MCF 10A (cell line): Measurements from ENCODE around the gene TEX52. TPM values are rescaled to one million over a fixed set of nuclear protein-coding genes. Genes with fewer than 3 reads are reported as not detected.

Experiments
- BruUV-seq: library from RNA; stranded (reverse); fragments of 400-500 nt; replicated peaks from 2 replicates; lab custom pipeline; 2021; lab: Mats Ljungman, UMichigan
- CTCF ChIA-PET: fragments of 300-600 bp; sonication (Branson Sonifier 250); formaldehyde crosslinking; extraction: SDS; loops from one replicate; lab custom pipeline; 2021; ENCODE audit warnings: antibody characterized with exemption, inconsistent platforms; lab: Yijun Ruan, JAX
- POLR2A ChIA-PET: fragments of 300-600, 350-650 bp; sonication (Branson Sonifier 250); formaldehyde crosslinking; extraction: SDS; loops from one replicate; lab custom pipeline; 2020; ENCODE audit warnings: antibody characterized with exemption, inconsistent platforms; lab: Yijun Ruan, JAX
- DNase-seq: peaks from one replicate; pipeline ENCODE4 v3.0.0-alpha.2; 2018; ENCODE audit not compliant: unreplicated experiment
- H3K27ac Mint-ChIP-seq: one replicate; pipeline ENCODE4 v1.8.0; 2022; ENCODE audit warnings: mild to moderate bottlenecking, low read depth, mixed read lengths; ENCODE audit not compliant: unreplicated experiment
- H3K27me3 Mint-ChIP-seq: one replicate; pipeline ENCODE4 v1.8.0; 2022; ENCODE audit warnings: mixed read lengths; ENCODE audit not compliant: insufficient read depth, unreplicated experiment
- H3K36me3 Mint-ChIP-seq: one replicate; pipeline ENCODE4 v1.8.0; 2022; ENCODE audit warnings: mild to moderate bottlenecking, moderate library complexity, mixed read lengths; ENCODE audit not compliant: insufficient read depth, unreplicated experiment
- H3K4me1 Mint-ChIP-seq: one replicate; pipeline ENCODE4 v1.8.0; 2022; ENCODE audit warnings: mixed read lengths; ENCODE audit not compliant: insufficient read depth, unreplicated experiment
- H3K4me3 Mint-ChIP-seq: one replicate; pipeline ENCODE4 v1.8.0; 2022; ENCODE audit warnings: mild to moderate bottlenecking, moderate library complexity, mixed read lengths; ENCODE audit not compliant: unreplicated experiment
- H3K9me3 Mint-ChIP-seq: one replicate; pipeline ENCODE4 v1.8.0; 2022; ENCODE audit warnings: mixed read lengths; ENCODE audit not compliant: unreplicated experiment
- intact Hi-C: fragments of 100-400 bp; cut with micrococcal nuclease; formaldehyde crosslinking; loops from 2 replicates; pipeline ENCODE4 v1.14.1; 2022
- total RNA-seq: library from RNA; stranded (reverse); gene quantifications from 2 replicates; pipeline ENCODE4 v1.2.3, GENCODE V29; 2022
- TF ChIP-seq, protein P1 (sequence below): fragments of 200-600 bp; IDR thresholded peaks from one replicate; pipeline ENCODE4 v1.8.0; 2022; ENCODE audit warnings: antibody characterized with exemption, mild to moderate bottlenecking; ENCODE audit not compliant: unreplicated experiment

Gene TEX52
- total RNA-seq, 1 experiment from 2014 or later = not detected

DNA sequence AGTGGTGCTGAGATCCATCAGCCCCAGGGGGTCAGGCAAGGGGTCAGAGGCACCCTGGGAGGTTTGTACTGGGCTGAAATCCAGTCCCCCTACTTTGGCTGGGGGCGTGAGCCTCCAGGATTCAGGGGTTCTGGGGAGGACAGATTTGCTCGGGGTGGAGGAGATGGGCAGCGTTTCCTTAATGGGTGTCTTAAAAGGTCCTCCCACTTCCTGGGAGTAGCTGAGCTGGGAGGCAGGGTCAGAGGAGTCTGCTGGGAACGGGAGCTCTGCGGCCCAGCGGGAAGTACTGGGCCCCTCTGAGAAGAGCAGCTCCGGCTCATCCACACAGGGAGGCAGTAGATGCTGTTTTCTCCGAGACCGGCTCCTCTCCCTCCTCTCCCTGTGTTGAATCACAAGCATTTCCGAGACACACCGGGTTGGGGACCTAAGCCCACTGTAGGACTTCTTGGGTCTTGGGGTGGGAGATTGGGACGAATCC is 2.1 kb upstream of the TEX52 start:
- ChIA-PET CTCF (interaction anchor here (0.8 kb wide), 1 partner anchor 74 kb away, joined by 3 read pairs; no protein-coding TSS in a partner anchor), POLR2A (no interaction called here)
- Mint-ChIP-seq H3K4me3 (no peak overlapping the region), H3K27me3 (no peaks in the 10 kb centered on the region), H3K27ac (no peak overlapping the region), H3K4me1 (no peaks in the 10 kb centered on the region), H3K36me3 (peaks cover 31% of the 10 kb centered on the region), H3K9me3 (no peaks in the 10 kb centered on the region)
- no TSS peak for BruUV-seq
- TF ChIP-seq, protein P1, sequence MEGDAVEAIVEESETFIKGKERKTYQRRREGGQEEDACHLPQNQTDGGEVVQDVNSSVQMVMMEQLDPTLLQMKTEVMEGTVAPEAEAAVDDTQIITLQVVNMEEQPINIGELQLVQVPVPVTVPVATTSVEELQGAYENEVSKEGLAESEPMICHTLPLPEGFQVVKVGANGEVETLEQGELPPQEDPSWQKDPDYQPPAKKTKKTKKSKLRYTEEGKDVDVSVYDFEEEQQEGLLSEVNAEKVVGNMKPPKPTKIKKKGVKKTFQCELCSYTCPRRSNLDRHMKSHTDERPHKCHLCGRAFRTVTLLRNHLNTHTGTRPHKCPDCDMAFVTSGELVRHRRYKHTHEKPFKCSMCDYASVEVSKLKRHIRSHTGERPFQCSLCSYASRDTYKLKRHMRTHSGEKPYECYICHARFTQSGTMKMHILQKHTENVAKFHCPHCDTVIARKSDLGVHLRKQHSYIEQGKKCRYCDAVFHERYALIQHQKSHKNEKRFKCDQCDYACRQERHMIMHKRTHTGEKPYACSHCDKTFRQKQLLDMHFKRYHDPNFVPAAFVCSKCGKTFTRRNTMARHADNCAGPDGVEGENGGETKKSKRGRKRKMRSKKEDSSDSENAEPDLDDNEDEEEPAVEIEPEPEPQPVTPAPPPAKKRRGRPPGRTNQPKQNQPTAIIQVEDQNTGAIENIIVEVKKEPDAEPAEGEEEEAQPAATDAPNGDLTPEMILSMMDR = no peak
- intact Hi-C loops = loop anchor here (10.0 kb wide), 1 partner anchor 176 kb away; no protein-coding TSS in a partner anchor
- DNase-seq = no peak

DNA sequence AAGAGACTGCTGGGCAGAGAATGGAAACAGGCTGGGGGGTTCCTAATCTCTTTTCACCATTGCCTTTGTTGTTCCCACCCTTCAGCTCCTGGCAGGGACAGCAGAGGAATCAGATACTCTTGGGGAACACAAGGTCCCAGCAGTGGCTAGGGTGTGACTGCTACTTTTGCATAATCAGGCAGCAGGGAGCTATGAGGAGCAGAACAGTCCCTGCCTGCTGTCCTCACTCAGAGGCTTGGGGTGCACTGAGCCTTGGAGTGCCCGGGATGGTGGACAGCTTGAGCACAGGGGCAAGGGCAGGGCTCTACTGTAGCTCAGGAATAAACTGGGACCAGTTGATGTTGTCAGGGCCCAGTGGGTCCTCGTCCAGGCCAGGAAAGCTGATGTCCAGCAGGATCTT is 1.5 kb upstream of the TEX52 start:
- ChIA-PET POLR2A (interaction anchor here (1.0 to 1.1 kb wide), 2 partner anchors 9 to 44 kb away, joined by 3 read pairs; no protein-coding TSS in a partner anchor), CTCF (interaction anchor here (0.8 kb wide), 1 partner anchor 75 kb away, joined by 3 read pairs; no protein-coding TSS in a partner anchor)
- Mint-ChIP-seq H3K4me3 (no peak overlapping the region), H3K27ac (no peak overlapping the region), H3K4me1 (no peaks in the 10 kb centered on the region), H3K9me3 (no peaks in the 10 kb centered on the region), H3K27me3 (no peaks in the 10 kb centered on the region), H3K36me3 (peaks cover 24% of the 10 kb centered on the region)
- DNase-seq = no peak
- TF ChIP-seq, protein P1 = no peak
- intact Hi-C loops = loop anchor here (10.0 kb wide), 1 partner anchor 176 kb away; no protein-coding TSS in a partner anchor
- no TSS peak for BruUV-seq

DNA sequence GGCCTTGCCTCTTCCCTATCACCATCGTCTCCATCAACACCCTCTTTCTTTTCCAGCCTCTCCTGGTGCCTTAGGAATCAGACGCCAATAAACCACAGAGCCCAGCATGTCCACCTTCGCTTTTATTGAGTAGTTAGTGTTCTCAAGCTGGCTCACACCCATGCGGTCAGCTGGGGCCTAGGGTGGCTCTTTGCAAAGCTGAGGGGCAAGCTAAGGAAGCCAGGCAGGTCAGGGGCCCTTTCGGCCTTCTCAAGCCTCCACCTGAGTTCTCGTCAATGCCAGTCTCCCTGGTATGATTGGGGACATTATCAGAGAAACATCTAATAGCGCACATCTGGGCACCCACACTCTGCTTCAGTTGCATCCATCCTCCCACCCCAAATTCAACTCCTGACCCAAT is 737 bp upstream of the TEX52 start:
- DNase-seq = no peak
- H3K4me3 Mint-ChIP-seq = no peak overlapping the region
- intact Hi-C loops = loop anchor here (10.0 kb wide), 1 partner anchor 177 kb away; no protein-coding TSS in a partner anchor
- POLR2A ChIA-PET = interaction anchor here (0.7 to 1.1 kb wide), 3 partner anchors 10 to 44 kb away, joined by 3 read pairs; no protein-coding TSS in a partner anchor
- no peaks in the 10 kb centered on the region for H3K27me3 Mint-ChIP-seq
- TF ChIP-seq, protein P1 = no peak
- BruUV-seq = no TSS peak
- no peaks in the 10 kb centered on the region for H3K9me3 Mint-ChIP-seq
- peaks cover 21% of the 10 kb centered on the region for H3K36me3 Mint-ChIP-seq
- H3K4me1 Mint-ChIP-seq = no peaks in the 10 kb centered on the region
- CTCF ChIA-PET = no interaction called here
- no peak overlapping the region for H3K27ac Mint-ChIP-seq

DNA sequence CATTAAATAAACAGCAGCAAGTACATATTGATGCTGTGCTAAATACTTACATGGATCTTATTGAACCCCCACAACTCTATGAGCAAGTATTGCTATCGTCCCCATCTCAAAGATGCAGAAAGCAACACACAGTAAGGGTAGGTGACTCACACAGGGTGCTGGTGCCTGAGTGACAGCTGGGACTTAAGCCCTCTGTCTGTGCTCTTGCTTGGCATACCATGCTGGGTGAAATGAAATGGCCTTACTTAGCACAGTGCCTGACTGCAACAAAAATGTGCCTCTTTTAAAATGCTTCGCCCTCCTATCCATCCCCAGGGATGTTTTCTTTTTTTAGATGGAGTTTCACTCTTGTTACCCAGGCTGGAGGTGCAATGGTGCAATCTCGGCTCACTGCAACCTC is 788 bp downstream of the TEX52 start:
- POLR2A ChIA-PET = no interaction called here
- CTCF ChIA-PET = interaction anchor here (0.6 kb wide), 2 partner anchors 17 to 34 kb away, joined by 4 read pairs; no protein-coding TSS in a partner anchor
- TF ChIP-seq, protein P1 = no peak
- BruUV-seq = no TSS peak
- H3K9me3 Mint-ChIP-seq = no peaks in the 10 kb centered on the region
- no peaks in the 10 kb centered on the region for H3K4me1 Mint-ChIP-seq
- no peak overlapping the region for H3K27ac Mint-ChIP-seq
- H3K36me3 Mint-ChIP-seq = peaks cover 10% of the 10 kb centered on the region
- intact Hi-C loops = loop anchor here (10.0 kb wide), 1 partner anchor 179 kb away; no protein-coding TSS in a partner anchor
- DNase-seq = no peak
- no peak overlapping the region for H3K4me3 Mint-ChIP-seq
- no peaks in the 10 kb centered on the region for H3K27me3 Mint-ChIP-seq
